Caco-2 (cell line): ENCODE measurements around the gene OR1N1. TPM values are rescaled to one million over a fixed set of nuclear protein-coding genes. Genes with fewer than 3 reads are reported as not detected.
"Not testable (repeated sequence)": the region's sequence is repeated elsewhere in the genome, so short reads cannot be mapped to it uniquely, and the experiment has no call there.

Experiments
- BruUV-seq: library from RNA; stranded (reverse); fragments of 400-500 nt; replicated peaks from 2 replicates; lab custom pipeline; 2021; lab: Mats Ljungman, UMichigan
- CTCF ChIA-PET: fragments of 300-600 bp; sonication (Branson Sonifier 250); formaldehyde crosslinking; loops from one replicate; lab custom pipeline; 2022; ENCODE audit warnings: antibody characterized with exemption; lab: Charles Lee
- POLR2A ChIA-PET: fragments of 300-600 bp; sonication (Branson Sonifier 250); formaldehyde crosslinking; loops from one replicate; lab custom pipeline; 2022; ENCODE audit warnings: antibody characterized with exemption; lab: Charles Lee
- DNase-seq, 2 experiments: peaks; one replicate each; pipeline versions ENCODE4 v3.0.0 to v3.0.0-alpha.2; 2020 to 2022
- H3K27me3 ChIP-seq: replicated peaks from 2 replicates; pipeline ENCODE4 v1.6.0; 2011; ENCODE audit warnings: low read length; ENCODE audit not compliant: control insufficient read depth, insufficient read depth
- H3K36me3 ChIP-seq: 2 replicates; pipeline ENCODE4 v1.5.1; 2011; ENCODE audit warnings: low read length; ENCODE audit not compliant: control insufficient read depth, insufficient read depth
- H3K4me1 ChIP-seq: fragments of 250-450 bp; sonication (Bioruptor Pico); 2 replicates; pipeline ENCODE4 v1.5.1; 2020; ENCODE audit warnings: mild to moderate bottlenecking
- H3K4me3 ChIP-seq: 2 replicates; pipeline ENCODE4 v1.5.1; 2011; ENCODE audit warnings: low read depth, mild to moderate bottlenecking, control low read depth, low read length
- H3K9me3 ChIP-seq: fragments of 250-450 bp; sonication (Bioruptor Pico); 2 replicates; pipeline ENCODE4 v1.5.1; 2020; ENCODE audit warnings: mild to moderate bottlenecking, moderate library complexity
- H3K27ac Mint-ChIP-seq: one replicate; pipeline ENCODE4 v1.8.0; 2022; ENCODE audit warnings: mixed read lengths; ENCODE audit not compliant: unreplicated experiment
- H3K27me3 Mint-ChIP-seq: one replicate; pipeline ENCODE4 v1.8.0; 2022; ENCODE audit warnings: mixed read lengths; ENCODE audit not compliant: insufficient read depth, unreplicated experiment
- H3K36me3 Mint-ChIP-seq: one replicate; pipeline ENCODE4 v1.8.0; 2022; ENCODE audit warnings: mild to moderate bottlenecking, mixed read lengths; ENCODE audit not compliant: insufficient read depth, unreplicated experiment
- H3K4me1 Mint-ChIP-seq: one replicate; pipeline ENCODE4 v1.8.0; 2022; ENCODE audit warnings: low read depth, mixed read lengths; ENCODE audit not compliant: unreplicated experiment
- H3K4me3 Mint-ChIP-seq: one replicate; pipeline ENCODE4 v1.8.0; 2022; ENCODE audit warnings: mild to moderate bottlenecking, moderate library complexity, mixed read lengths; ENCODE audit not compliant: unreplicated experiment
- H3K9me3 Mint-ChIP-seq: one replicate; pipeline ENCODE4 v1.8.0; 2022; ENCODE audit warnings: mixed read lengths; ENCODE audit not compliant: unreplicated experiment
- CTCF ChIP-seq, 2 experiments: fragments of 200-600 bp in 1 of 2; IDR thresholded peaks; 1 replicate in 1 of 2; 2 replicates in 1 of 2; pipeline versions ENCODE4 v1.5.1 to v1.8.0; 2011 to 2022; ENCODE audit warnings: antibody characterized with exemption in 1 of 2, control low read depth in 1 of 2, inconsistent platforms in 1 of 2, low read depth in 1 of 2, low read length in 1 of 2, mild to moderate bottlenecking in 1 of 2, moderate library complexity in 1 of 2; ENCODE audit not compliant: insufficient read depth in 1 of 2, severe bottlenecking in 1 of 2, unreplicated experiment in 1 of 2
- intact Hi-C: fragments of 100-400 bp; cut with micrococcal nuclease; formaldehyde crosslinking; loops from one replicate; pipeline ENCODE4 v1.10.0; 2022; ENCODE audit not compliant: unreplicated experiment
- total RNA-seq: library from RNA; stranded (reverse); gene quantifications from 2 replicates; pipeline ENCODE4 v1.2.3, GENCODE V29; 2022

The OR1N1 gene
- total RNA-seq, 1 experiment from 2014 or later: not detected

GRCh38 chr9:122536134-122536533 is 9.0 kb upstream of the OR1N1 start:
- DNase-seq: no peak
- BruUV-seq: no TSS peak
- POLR2A ChIA-PET: no interaction called here
- Histone ChIP-seq H3K27me3 (no peaks in the 10 kb centered on the region), H3K4me3 (no peak overlapping the region), H3K4me1 (no peaks in the 10 kb centered on the region), H3K36me3 (no peaks in the 10 kb centered on the region), H3K9me3 (peaks cover 3% of the 10 kb centered on the region; the same call in 1 of the 2 replicates)
- H3K27me3 Mint-ChIP-seq: peaks cover 4% of the 10 kb centered on the region
- peaks cover 10% of the 10 kb centered on the region for H3K9me3 Mint-ChIP-seq
- no peak for TF ChIP-seq CTCF (IDR thresholded peaks at IDR 0.05; ENCODE audit: insufficient read depth in 1 of 2, low read depth in 1 of 2, low read length in 1 of 2, severe bottlenecking in 1 of 2, unreplicated experiment in 1 of 2)
- CTCF ChIA-PET: no interaction called here
- H3K36me3 Mint-ChIP-seq: peaks cover 5% of the 10 kb centered on the region
- intact Hi-C loops: no loop called here
- H3K4me3 Mint-ChIP-seq: no peak overlapping the region
- H3K4me1 Mint-ChIP-seq: peaks cover 3% of the 10 kb centered on the region
- H3K27ac Mint-ChIP-seq: no peak overlapping the region

GRCh38 chr9:122531157-122531556 is 4.1 kb upstream of the OR1N1 start:
- POLR2A ChIA-PET, intact Hi-C loops, H3K36me3 ChIP-seq, CTCF ChIA-PET, H3K4me1 Mint-ChIP-seq, H3K4me3 ChIP-seq, H3K4me1 ChIP-seq, H3K27ac Mint-ChIP-seq, H3K36me3 Mint-ChIP-seq, H3K27me3 ChIP-seq, DNase-seq, H3K4me3 Mint-ChIP-seq, H3K9me3 ChIP-seq, H3K27me3 Mint-ChIP-seq, BruUV-seq, H3K9me3 Mint-ChIP-seq: not testable (repeated sequence)

GRCh38 chr9:122526602-122527001 is 491 bp downstream of the OR1N1 start:
- TF ChIP-seq CTCF (IDR thresholded peaks at IDR 0.05; ENCODE audit: insufficient read depth in 1 of 2, low read depth in 1 of 2, low read length in 1 of 2, severe bottlenecking in 1 of 2, unreplicated experiment in 1 of 2): no peak
- H3K9me3 ChIP-seq: no peaks in the 10 kb centered on the region
- H3K36me3 Mint-ChIP-seq: no peaks in the 10 kb centered on the region
- peaks cover 2% of the 10 kb centered on the region for H3K27me3 Mint-ChIP-seq
- no peak overlapping the region for H3K4me3 ChIP-seq
- peaks cover 6% of the 10 kb centered on the region for H3K4me1 Mint-ChIP-seq
- DNase-seq: no peak
- intact Hi-C loops: no loop called here
- H3K36me3 ChIP-seq: no peaks in the 10 kb centered on the region
- no peaks in the 10 kb centered on the region for H3K4me1 ChIP-seq
- BruUV-seq: no TSS peak
- no peak overlapping the region for H3K27ac Mint-ChIP-seq
- peaks cover 3% of the 10 kb centered on the region; the same call in 1 of the 2 replicates for H3K27me3 ChIP-seq
- ChIA-PET POLR2A (no interaction called here), CTCF (no interaction called here)
- no peak overlapping the region for H3K4me3 Mint-ChIP-seq
- H3K9me3 Mint-ChIP-seq: no peaks in the 10 kb centered on the region

GRCh38 chr9:122519376-122519775 is 7.7 kb downstream of the OR1N1 start:
- Histone ChIP-seq H3K9me3 (no peaks in the 10 kb centered on the region), H3K4me1 (no peaks in the 10 kb centered on the region), H3K4me3 (no peak overlapping the region), H3K27me3 (peaks cover 1% of the 10 kb centered on the region), H3K36me3 (no peaks in the 10 kb centered on the region)
- H3K4me3 Mint-ChIP-seq: no peak overlapping the region
- DNase-seq: no peak
- ChIA-PET POLR2A (no interaction called here), CTCF (interaction anchor here (1.4 kb wide), 1 partner anchor 21 kb away, joined by 3 read pairs; no protein-coding TSS in a partner anchor)
- no TSS peak for BruUV-seq
- H3K4me1 Mint-ChIP-seq: no peaks in the 10 kb centered on the region
- TF ChIP-seq CTCF (IDR thresholded peaks at IDR 0.05; ENCODE audit: insufficient read depth in 1 of 2, low read depth in 1 of 2, low read length in 1 of 2, severe bottlenecking in 1 of 2, unreplicated experiment in 1 of 2): no peak
- H3K9me3 Mint-ChIP-seq: no peaks in the 10 kb centered on the region
- H3K27ac Mint-ChIP-seq: no peak overlapping the region
- H3K27me3 Mint-ChIP-seq: peaks cover 4% of the 10 kb centered on the region
- intact Hi-C loops: no loop called here
- no peaks in the 10 kb centered on the region for H3K36me3 Mint-ChIP-seq
